ENCODE data around the gene ARSH. TPM values are rescaled to one million over a fixed set of nuclear protein-coding genes. Genes with fewer than 3 reads are reported as not detected.

ARSH gene
- total RNA-seq, 6 experiments from 2014 or later, result not detected

DNA sequence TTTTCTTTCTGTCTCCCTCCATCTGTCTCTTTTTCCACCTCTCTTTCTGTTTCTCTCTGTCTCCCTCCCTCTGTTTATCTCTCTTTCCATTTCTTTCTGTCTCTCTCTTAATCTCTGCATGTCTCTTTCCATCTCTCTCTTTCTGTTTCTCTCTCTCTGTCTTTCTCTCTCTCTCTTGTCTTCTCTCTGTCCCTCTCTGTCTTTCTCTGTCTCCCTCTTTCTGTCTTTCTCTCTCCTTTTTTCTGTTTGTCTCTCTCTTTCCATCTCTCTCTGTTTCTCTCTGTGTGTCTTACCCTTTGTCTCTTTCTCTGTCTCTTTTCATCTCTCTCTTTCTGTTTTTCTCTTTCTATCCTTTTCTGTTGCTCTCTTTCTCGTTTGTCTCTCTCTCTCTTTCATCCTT is 69.6 kb downstream of the ARSH start:
- intact Hi-C loops (cut with DNase I), result no loop called here
- DNase-seq (no peak), ATAC-seq (no peak)
- Histone ChIP-seq H3K4me1 (no peaks in the 10 kb centered on the region), H3K27ac (no peak overlapping the region), H3K9me3 (no peaks in the 10 kb centered on the region), H3K4me3 (no peak overlapping the region), H3K36me3 (no peaks in the 10 kb centered on the region), H3K27me3 (no peaks in the 10 kb centered on the region)
- 6% methylated on average over 1 of the region's 1 CpG for WGBS (ENCODE audit: insufficient coverage, low coverage, low lambda C conversion rate, missing lambda C conversion rate)
- TF ChIP-seq POLR2A (IDR thresholded peaks at IDR 0.05), result no peak
- TF ChIP-seq, protein P1, sequence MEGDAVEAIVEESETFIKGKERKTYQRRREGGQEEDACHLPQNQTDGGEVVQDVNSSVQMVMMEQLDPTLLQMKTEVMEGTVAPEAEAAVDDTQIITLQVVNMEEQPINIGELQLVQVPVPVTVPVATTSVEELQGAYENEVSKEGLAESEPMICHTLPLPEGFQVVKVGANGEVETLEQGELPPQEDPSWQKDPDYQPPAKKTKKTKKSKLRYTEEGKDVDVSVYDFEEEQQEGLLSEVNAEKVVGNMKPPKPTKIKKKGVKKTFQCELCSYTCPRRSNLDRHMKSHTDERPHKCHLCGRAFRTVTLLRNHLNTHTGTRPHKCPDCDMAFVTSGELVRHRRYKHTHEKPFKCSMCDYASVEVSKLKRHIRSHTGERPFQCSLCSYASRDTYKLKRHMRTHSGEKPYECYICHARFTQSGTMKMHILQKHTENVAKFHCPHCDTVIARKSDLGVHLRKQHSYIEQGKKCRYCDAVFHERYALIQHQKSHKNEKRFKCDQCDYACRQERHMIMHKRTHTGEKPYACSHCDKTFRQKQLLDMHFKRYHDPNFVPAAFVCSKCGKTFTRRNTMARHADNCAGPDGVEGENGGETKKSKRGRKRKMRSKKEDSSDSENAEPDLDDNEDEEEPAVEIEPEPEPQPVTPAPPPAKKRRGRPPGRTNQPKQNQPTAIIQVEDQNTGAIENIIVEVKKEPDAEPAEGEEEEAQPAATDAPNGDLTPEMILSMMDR (IDR thresholded peaks at IDR 0.05), result no peak

GRCh38 chrX:3076416-3076991 is 70.2 kb downstream of the ARSH start:
- H3K27ac ChIP-seq, result no peak overlapping the region
- ATAC-seq (no peak), DNase-seq (no peak)
- TF ChIP-seq, protein P1 (IDR thresholded peaks at IDR 0.05), result no peak
- no peak for TF ChIP-seq POLR2A (IDR thresholded peaks at IDR 0.05)
- no peaks in the 10 kb centered on the region for H3K36me3 ChIP-seq
- H3K4me3 ChIP-seq, result no peak overlapping the region
- intact Hi-C loops (cut with DNase I), result no loop called here
- no peaks in the 10 kb centered on the region for H3K27me3 ChIP-seq
- H3K9me3 ChIP-seq, result no peaks in the 10 kb centered on the region
- H3K4me1 ChIP-seq, result no peaks in the 10 kb centered on the region
- WGBS (ENCODE audit: insufficient coverage, low coverage, low lambda C conversion rate, missing lambda C conversion rate), result 34% methylated on average over 19 of the region's 21 CpGs

Small RNA genes lying within 50 kb of the gene (small RNA-seq; reads per million reads assigned to genes)
- gene RN7SL578P, result 0 reads per million in 2 experiments

Other genes starting within 250 kb of the ARSH start
- 10 to 100 TPM; 17.6 to 27.7 (median 21.3) TPM for gene GYG2, start 177.6 kb upstream of the ARSH start, total RNA-seq
- 10 to 100 TPM; 26.2 to 76.0 (median 34.2) TPM for gene ARSD, start 77.2 kb upstream of the ARSH start, total RNA-seq
- 1 to 10 TPM in 3 of 6 experiments, under 1 TPM in 3; 0.24 to 3.1 (median 1.0) TPM for gene ARSF, start 34.9 kb downstream of the ARSH start, total RNA-seq